Esophagus muscularis mucosa (tissue), 3 donors: ENCODE results near the gene BCKDHB.

Experiments used
- POLR2A ChIP-seq: fragments of 450-650 bp; IDR thresholded peaks from one replicate; pipeline ENCODE4 v1.6.1; 2017; ENCODE audit warnings: antibody characterized with exemption, moderate library complexity, mild to moderate bottlenecking, low read depth
- TF ChIP-seq, protein P1 (sequence below), 3 experiments: fragments of 200-600 bp in 2 of 3; fragments of 450-650 bp in 1 of 3; sonication (generic) in 2 of 3; IDR thresholded peaks; one replicate each; pipeline ENCODE4 v1.5.1; 2017 to 2019; ENCODE audit warnings: antibody characterized with exemption in 3 of 3, mild to moderate bottlenecking in 2 of 3, moderate library complexity in 1 of 3

DNA sequence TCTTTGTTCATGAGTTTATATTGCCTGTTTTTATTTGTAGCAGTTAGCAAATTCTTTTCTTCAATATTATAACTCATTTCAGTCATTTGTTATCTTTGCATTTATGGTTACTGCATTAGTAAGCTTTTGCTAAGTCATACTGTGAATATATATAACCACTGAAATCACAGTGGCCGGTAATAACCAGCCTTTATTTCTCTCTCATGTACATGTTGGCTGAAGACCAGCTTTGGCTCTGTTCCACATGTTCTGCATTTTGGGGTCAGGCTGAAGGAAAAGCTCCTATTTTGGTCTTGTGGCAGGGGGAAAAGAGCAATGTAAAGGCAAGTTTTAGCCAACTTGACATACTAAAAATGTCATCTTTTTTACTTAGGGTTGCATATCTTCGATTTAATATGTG lies 276.3 kb downstream of the BCKDHB start:
- TF ChIP-seq POLR2A = no peak
- TF ChIP-seq, protein P1, sequence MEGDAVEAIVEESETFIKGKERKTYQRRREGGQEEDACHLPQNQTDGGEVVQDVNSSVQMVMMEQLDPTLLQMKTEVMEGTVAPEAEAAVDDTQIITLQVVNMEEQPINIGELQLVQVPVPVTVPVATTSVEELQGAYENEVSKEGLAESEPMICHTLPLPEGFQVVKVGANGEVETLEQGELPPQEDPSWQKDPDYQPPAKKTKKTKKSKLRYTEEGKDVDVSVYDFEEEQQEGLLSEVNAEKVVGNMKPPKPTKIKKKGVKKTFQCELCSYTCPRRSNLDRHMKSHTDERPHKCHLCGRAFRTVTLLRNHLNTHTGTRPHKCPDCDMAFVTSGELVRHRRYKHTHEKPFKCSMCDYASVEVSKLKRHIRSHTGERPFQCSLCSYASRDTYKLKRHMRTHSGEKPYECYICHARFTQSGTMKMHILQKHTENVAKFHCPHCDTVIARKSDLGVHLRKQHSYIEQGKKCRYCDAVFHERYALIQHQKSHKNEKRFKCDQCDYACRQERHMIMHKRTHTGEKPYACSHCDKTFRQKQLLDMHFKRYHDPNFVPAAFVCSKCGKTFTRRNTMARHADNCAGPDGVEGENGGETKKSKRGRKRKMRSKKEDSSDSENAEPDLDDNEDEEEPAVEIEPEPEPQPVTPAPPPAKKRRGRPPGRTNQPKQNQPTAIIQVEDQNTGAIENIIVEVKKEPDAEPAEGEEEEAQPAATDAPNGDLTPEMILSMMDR (IDR thresholded peaks at IDR 0.05) = no peak
